Measurements from ENCODE around the gene ERP29. TPM values are rescaled to one million over a fixed set of nuclear protein-coding genes. Genes with fewer than 3 reads are reported as not detected.

The ERP29 gene
- polyA plus RNA-seq, 3 donors = 158 to 207 (median 170) TPM

DNA sequence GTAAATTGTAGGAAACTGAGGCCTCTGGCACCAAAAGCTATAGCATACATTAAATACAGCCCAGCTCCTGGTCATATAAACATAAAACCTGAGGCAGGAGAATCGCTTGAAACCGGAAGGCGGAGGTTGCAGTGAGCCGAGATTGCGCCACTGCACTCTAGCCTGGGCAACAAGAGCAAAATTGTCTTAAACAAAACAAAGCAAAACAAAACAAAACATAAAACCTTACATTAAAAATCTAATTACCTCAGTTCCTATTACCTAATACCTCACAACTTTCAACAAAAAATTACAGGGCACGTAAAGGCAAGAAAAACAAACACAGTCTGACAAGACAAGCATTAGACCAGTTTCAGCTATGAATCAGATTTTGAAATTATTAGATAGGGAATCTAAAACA is 36.9 kb upstream of the ERP29 start:
- Mint-ChIP-seq H3K27me3 (ENCODE audit: low read depth in 3 of 3) (peaks cover 0 to 2% (median 0%) of the 10 kb centered on the region in 3 donors), H3K4me1 (peaks cover 3% of the 10 kb centered on the region), H3K9me3 (peaks cover 0 to 8% (median 3%) of the 10 kb centered on the region in 7 donors), H3K36me3 (peaks cover 0 to 4% of the 10 kb centered on the region in 2 donors), H3K4me3 (no peak overlapping the region), H3K27ac (no peak overlapping the region)
- Histone ChIP-seq H3K36me3 (replicated peaks in 1 of 2; ENCODE audit: control insufficient read depth in 1 of 2, insufficient read depth in 2 of 2, low read length in 2 of 2) (no peaks in the 10 kb centered on the region), H4K20me1 (ENCODE audit: insufficient read depth, low read length) (no peaks in the 10 kb centered on the region), H3K4me2 (replicated peaks; ENCODE audit: extremely low read depth, low read length, poor library complexity, severe bottlenecking) (no peak overlapping the region), H3K9me3 (replicated peaks in 1 of 2; ENCODE audit: control insufficient read depth in 1 of 2, insufficient read depth in 1 of 2, low read length in 2 of 2) (peaks cover 1 to 3% of the 10 kb centered on the region in 2 donors), H3K9ac (ENCODE audit: insufficient read depth, low read length, poor library complexity, severe bottlenecking) (no peak overlapping the region), H3K79me2 (ENCODE audit: insufficient read depth, low read length) (no peaks in the 10 kb centered on the region), H3K27me3 (ENCODE audit: control insufficient read depth in 2 of 2, insufficient read depth in 2 of 2, low read length in 2 of 2) (no peaks in the 10 kb centered on the region), H3K27ac (ENCODE audit: low read depth in 1 of 2, low read length in 2 of 2) (no peak overlapping the region), H3K4me1 (ENCODE audit: control insufficient read depth in 1 of 2, insufficient read depth in 2 of 2, low read length in 2 of 2) (no peaks in the 10 kb centered on the region), H2AFZ (ENCODE audit: insufficient read depth, low read depth, low read length, poor library complexity, severe bottlenecking) (no peak overlapping the region), H3K4me3 (replicated peaks in 1 of 3; ENCODE audit: low read depth in 2 of 3, low read length in 3 of 3) (no peak overlapping the region)
- no peak for TF ChIP-seq CTCF (IDR thresholded peaks at IDR 0.05)
- 93% methylated on average over 5 of the region's 6 CpGs for WGBS (ENCODE audit: insufficient coverage)
- intact Hi-C loops (cut with micrococcal nuclease) = no loop called here
- DNase-seq = no peak

DNA sequence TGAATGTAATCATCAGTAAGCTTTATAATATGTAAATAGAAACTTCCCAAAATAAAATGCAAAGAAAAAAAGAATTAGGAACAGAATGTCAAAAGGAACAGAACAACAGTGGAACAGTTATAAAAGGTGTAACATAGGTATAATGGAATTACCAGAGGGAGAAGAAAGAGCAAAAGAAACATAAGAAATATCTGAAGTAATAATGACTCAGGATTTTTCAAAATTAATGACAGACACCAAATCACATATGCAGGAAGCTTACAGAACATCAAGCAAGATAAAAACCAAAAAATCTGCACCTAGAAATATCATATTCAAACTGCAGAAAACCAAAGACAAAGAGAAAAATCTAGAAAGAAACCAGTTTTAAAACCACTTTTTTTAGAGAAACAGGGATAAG is 36.4 kb upstream of the ERP29 start:
- intact Hi-C loops (cut with micrococcal nuclease) = no loop called here
- no peaks in the 10 kb centered on the region for H3K79me2 ChIP-seq (ENCODE audit: insufficient read depth, low read length)
- peaks cover 0 to under 1% of the 10 kb centered on the region in 2 donors for H3K9me3 ChIP-seq (replicated peaks in 1 of 2; ENCODE audit: control insufficient read depth in 1 of 2, insufficient read depth in 1 of 2, low read length in 2 of 2)
- H3K36me3 ChIP-seq (replicated peaks in 1 of 2; ENCODE audit: control insufficient read depth in 1 of 2, insufficient read depth in 2 of 2, low read length in 2 of 2) = no peaks in the 10 kb centered on the region
- H3K4me1 Mint-ChIP-seq = peaks cover 3% of the 10 kb centered on the region
- no peak overlapping the region for H3K4me3 Mint-ChIP-seq
- H3K36me3 Mint-ChIP-seq = peaks cover 0 to 4% of the 10 kb centered on the region in 2 donors
- H3K27ac Mint-ChIP-seq = no peak overlapping the region
- no peak for TF ChIP-seq CTCF (IDR thresholded peaks at IDR 0.05)
- H3K4me3 ChIP-seq (replicated peaks in 1 of 3; ENCODE audit: low read depth in 2 of 3, low read length in 3 of 3) = no peak overlapping the region
- H2AFZ ChIP-seq (ENCODE audit: insufficient read depth, low read depth, low read length, poor library complexity, severe bottlenecking) = no peak overlapping the region
- H3K9ac ChIP-seq (ENCODE audit: insufficient read depth, low read length, poor library complexity, severe bottlenecking) = no peak overlapping the region
- peaks cover 0 to 4% (median 2%) of the 10 kb centered on the region in 7 donors for H3K9me3 Mint-ChIP-seq
- no peak overlapping the region for H3K27ac ChIP-seq (ENCODE audit: low read depth in 1 of 2, low read length in 2 of 2)
- H3K4me2 ChIP-seq (replicated peaks; ENCODE audit: extremely low read depth, low read length, poor library complexity, severe bottlenecking) = no peak overlapping the region
- no peaks in the 10 kb centered on the region for H3K4me1 ChIP-seq (ENCODE audit: control insufficient read depth in 1 of 2, insufficient read depth in 2 of 2, low read length in 2 of 2)
- H3K27me3 ChIP-seq (ENCODE audit: control insufficient read depth in 2 of 2, insufficient read depth in 2 of 2, low read length in 2 of 2) = no peaks in the 10 kb centered on the region
- H4K20me1 ChIP-seq (ENCODE audit: insufficient read depth, low read length) = no peaks in the 10 kb centered on the region
- DNase-seq = no peak
- H3K27me3 Mint-ChIP-seq (ENCODE audit: low read depth in 3 of 3) = peaks cover 0 to 2% (median 0%) of the 10 kb centered on the region in 3 donors

All from CD14-positive monocyte (primary cell).